MCF 10A (cell line): ENCODE data around the gene CLEC18A. TPM values are rescaled to one million over a fixed set of nuclear protein-coding genes. Genes with fewer than 3 reads are reported as not detected.

Source experiments
- BruUV-seq: library from RNA; stranded (reverse); fragments of 400-500 nt; replicated peaks from 2 replicates; lab custom pipeline; 2021; lab: Mats Ljungman, UMichigan
- CTCF ChIA-PET: fragments of 300-600 bp; sonication (Branson Sonifier 250); formaldehyde crosslinking; extraction: SDS; loops from one replicate; lab custom pipeline; 2021; ENCODE audit warnings: antibody characterized with exemption, inconsistent platforms; lab: Yijun Ruan, JAX
- POLR2A ChIA-PET: fragments of 300-600, 350-650 bp; sonication (Branson Sonifier 250); formaldehyde crosslinking; extraction: SDS; loops from one replicate; lab custom pipeline; 2020; ENCODE audit warnings: antibody characterized with exemption, inconsistent platforms; lab: Yijun Ruan, JAX
- DNase-seq: peaks from one replicate; pipeline ENCODE4 v3.0.0-alpha.2; 2018; ENCODE audit not compliant: unreplicated experiment
- H3K27ac Mint-ChIP-seq: one replicate; pipeline ENCODE4 v1.8.0; 2022; ENCODE audit warnings: mild to moderate bottlenecking, low read depth, mixed read lengths; ENCODE audit not compliant: unreplicated experiment
- H3K27me3 Mint-ChIP-seq: one replicate; pipeline ENCODE4 v1.8.0; 2022; ENCODE audit warnings: mixed read lengths; ENCODE audit not compliant: insufficient read depth, unreplicated experiment
- H3K36me3 Mint-ChIP-seq: one replicate; pipeline ENCODE4 v1.8.0; 2022; ENCODE audit warnings: mild to moderate bottlenecking, moderate library complexity, mixed read lengths; ENCODE audit not compliant: insufficient read depth, unreplicated experiment
- H3K4me1 Mint-ChIP-seq: one replicate; pipeline ENCODE4 v1.8.0; 2022; ENCODE audit warnings: mixed read lengths; ENCODE audit not compliant: insufficient read depth, unreplicated experiment
- H3K4me3 Mint-ChIP-seq: one replicate; pipeline ENCODE4 v1.8.0; 2022; ENCODE audit warnings: mild to moderate bottlenecking, moderate library complexity, mixed read lengths; ENCODE audit not compliant: unreplicated experiment
- H3K9me3 Mint-ChIP-seq: one replicate; pipeline ENCODE4 v1.8.0; 2022; ENCODE audit warnings: mixed read lengths; ENCODE audit not compliant: unreplicated experiment
- intact Hi-C: fragments of 100-400 bp; cut with micrococcal nuclease; formaldehyde crosslinking; loops from 2 replicates; pipeline ENCODE4 v1.14.1; 2022
- total RNA-seq: library from RNA; stranded (reverse); gene quantifications from 2 replicates; pipeline ENCODE4 v1.2.3, GENCODE V29; 2022
- TF ChIP-seq, protein P1 (sequence below): fragments of 200-600 bp; IDR thresholded peaks from one replicate; pipeline ENCODE4 v1.8.0; 2022; ENCODE audit warnings: antibody characterized with exemption, mild to moderate bottlenecking; ENCODE audit not compliant: unreplicated experiment

CLEC18A gene
- total RNA-seq, 1 experiment from 2014 or later = 0.28 TPM

DNA sequence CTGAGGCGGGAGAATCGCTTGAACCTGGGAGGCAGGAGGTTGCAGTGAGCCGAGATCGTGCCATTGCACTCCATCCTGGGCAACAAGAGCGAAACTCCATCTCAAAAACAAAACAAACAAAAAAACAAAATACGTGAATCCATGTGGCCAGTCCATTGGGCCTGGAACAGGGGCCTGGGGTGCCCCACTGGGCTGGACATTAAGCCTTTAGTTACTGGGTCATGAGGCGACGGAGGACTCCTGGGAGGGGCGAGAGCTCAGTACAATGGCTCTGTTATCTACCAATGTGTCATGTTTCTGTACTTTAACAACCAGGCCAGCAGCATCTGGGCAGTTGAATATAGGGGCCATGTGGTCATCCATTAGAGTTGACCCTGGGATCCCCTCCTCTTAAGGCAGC, 18.9 kb upstream of the CLEC18A start:
- Mint-ChIP-seq H3K4me3 (no peak overlapping the region), H3K4me1 (no peaks in the 10 kb centered on the region), H3K27me3 (no peaks in the 10 kb centered on the region), H3K9me3 (no peaks in the 10 kb centered on the region), H3K27ac (no peak overlapping the region), H3K36me3 (peaks cover 21% of the 10 kb centered on the region)
- POLR2A ChIA-PET = interaction anchor here (0.7 kb wide), 1 partner anchor 165 kb away, joined by 3 read pairs; no protein-coding TSS in a partner anchor
- TF ChIP-seq, protein P1, sequence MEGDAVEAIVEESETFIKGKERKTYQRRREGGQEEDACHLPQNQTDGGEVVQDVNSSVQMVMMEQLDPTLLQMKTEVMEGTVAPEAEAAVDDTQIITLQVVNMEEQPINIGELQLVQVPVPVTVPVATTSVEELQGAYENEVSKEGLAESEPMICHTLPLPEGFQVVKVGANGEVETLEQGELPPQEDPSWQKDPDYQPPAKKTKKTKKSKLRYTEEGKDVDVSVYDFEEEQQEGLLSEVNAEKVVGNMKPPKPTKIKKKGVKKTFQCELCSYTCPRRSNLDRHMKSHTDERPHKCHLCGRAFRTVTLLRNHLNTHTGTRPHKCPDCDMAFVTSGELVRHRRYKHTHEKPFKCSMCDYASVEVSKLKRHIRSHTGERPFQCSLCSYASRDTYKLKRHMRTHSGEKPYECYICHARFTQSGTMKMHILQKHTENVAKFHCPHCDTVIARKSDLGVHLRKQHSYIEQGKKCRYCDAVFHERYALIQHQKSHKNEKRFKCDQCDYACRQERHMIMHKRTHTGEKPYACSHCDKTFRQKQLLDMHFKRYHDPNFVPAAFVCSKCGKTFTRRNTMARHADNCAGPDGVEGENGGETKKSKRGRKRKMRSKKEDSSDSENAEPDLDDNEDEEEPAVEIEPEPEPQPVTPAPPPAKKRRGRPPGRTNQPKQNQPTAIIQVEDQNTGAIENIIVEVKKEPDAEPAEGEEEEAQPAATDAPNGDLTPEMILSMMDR = no peak
- CTCF ChIA-PET = interaction anchor here (0.5 to 0.7 kb wide), 2 partner anchors 135 to 336 kb away, joined by 3 read pairs; no protein-coding TSS in a partner anchor
- BruUV-seq = no TSS peak
- DNase-seq = no peak
- intact Hi-C loops = no loop called here

DNA sequence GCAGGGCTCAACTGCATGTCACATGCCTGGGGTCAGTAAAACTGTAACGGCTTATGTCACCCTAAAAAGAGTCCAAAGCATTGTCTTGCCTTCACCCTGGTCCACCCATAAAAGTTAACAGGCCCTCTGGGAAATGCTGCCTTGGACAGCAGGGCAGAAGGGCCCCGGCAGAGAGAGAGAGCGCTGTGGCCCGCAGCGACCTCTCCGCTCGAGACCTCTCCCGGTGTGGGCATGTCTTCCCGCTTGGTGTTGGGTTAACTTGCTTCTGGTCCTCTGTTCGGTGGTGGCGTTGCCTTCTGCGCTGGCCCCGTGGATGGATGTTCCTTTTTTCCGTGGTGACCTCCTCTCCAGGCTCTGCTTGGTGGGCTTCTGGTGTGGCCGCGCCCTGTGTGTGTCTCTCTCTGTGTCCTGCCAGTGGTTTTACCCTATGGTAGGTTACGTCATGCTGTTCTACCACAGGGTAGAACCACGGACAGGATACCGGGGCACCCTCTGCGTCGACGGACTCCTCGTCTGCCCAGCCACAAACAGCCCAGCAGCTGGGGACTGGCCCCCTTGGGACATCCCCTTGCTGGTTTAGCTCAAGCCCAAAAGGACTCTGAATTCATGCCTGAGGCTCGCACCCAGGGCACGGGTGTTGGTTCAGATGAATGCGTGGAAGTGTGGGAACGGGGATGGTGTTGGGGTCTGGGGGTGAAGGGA, 18.3 kb upstream of the CLEC18A start:
- no peak overlapping the region for H3K4me3 Mint-ChIP-seq
- no peak for DNase-seq
- no peaks in the 10 kb centered on the region for H3K27me3 Mint-ChIP-seq
- H3K4me1 Mint-ChIP-seq = no peaks in the 10 kb centered on the region
- no peaks in the 10 kb centered on the region for H3K9me3 Mint-ChIP-seq
- intact Hi-C loops = no loop called here
- CTCF ChIA-PET = interaction anchor here (1.0 kb wide), 1 partner anchor 32 kb away, joined by 3 read pairs; no protein-coding TSS in a partner anchor
- TF ChIP-seq, protein P1 = no peak
- H3K36me3 Mint-ChIP-seq = peaks cover 21% of the 10 kb centered on the region
- no peak overlapping the region for H3K27ac Mint-ChIP-seq
- POLR2A ChIA-PET = interaction anchor here (0.7 kb wide), 1 partner anchor 166 kb away, joined by 3 read pairs; no protein-coding TSS in a partner anchor
- no TSS peak for BruUV-seq

- POLR2A ChIA-PET = no interaction called here
- no peaks in the 10 kb centered on the region for H3K27me3 Mint-ChIP-seq
- DNase-seq = no peak
- BruUV-seq = no TSS peak
- H3K27ac Mint-ChIP-seq = no peak overlapping the region
- CTCF ChIA-PET = no interaction called here
- TF ChIP-seq, protein P1 = no peak
- H3K4me3 Mint-ChIP-seq = no peak overlapping the region
- intact Hi-C loops = no loop called here
- no peaks in the 10 kb centered on the region for H3K4me1 Mint-ChIP-seq
- no peaks in the 10 kb centered on the region for H3K9me3 Mint-ChIP-seq
- H3K36me3 Mint-ChIP-seq = peaks cover 21% of the 10 kb centered on the region
These were observed 17.1 kb upstream of the CLEC18A start for GRCh38 chr16:69934044-69934443.

DNA sequence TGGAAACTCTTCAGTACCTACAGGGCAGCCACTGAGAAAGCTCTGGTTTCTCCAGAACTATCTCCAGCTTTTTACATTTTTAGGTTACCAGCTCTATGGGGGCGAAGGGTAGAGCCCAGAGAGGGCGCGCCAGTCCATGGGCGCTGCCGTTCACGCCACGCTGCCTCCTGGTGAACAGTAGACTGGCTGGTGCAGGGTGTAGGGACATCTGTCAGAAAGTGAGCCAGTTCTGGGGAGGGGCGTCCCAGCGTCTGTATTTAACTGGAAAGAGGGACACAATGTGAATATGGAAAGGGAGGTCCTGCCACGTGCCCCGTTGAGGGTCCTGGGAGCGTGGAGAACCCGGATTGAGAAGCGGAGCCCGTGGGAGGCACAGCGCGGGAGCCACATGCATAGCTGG, 16.4 kb upstream of the CLEC18A start:
- no peak for DNase-seq
- intact Hi-C loops = no loop called here
- BruUV-seq = no TSS peak
- Mint-ChIP-seq H3K27me3 (no peaks in the 10 kb centered on the region), H3K9me3 (no peaks in the 10 kb centered on the region), H3K4me1 (no peaks in the 10 kb centered on the region), H3K36me3 (peaks cover 21% of the 10 kb centered on the region), H3K27ac (no peak overlapping the region), H3K4me3 (no peak overlapping the region)
- ChIA-PET POLR2A (no interaction called here), CTCF (interaction anchor here (0.6 kb wide), 2 partner anchors 209 to 215 kb away, joined by 3 read pairs; no protein-coding TSS in a partner anchor)
- TF ChIP-seq, protein P1 = no peak
